GM12874 (cell line): ENCODE data around the gene RANBP17.

Experiments
- TF ChIP-seq, protein P1 (sequence below): IDR thresholded peaks from 2 replicates; pipeline ENCODE4 v1.5.1; 2011; ENCODE audit warnings: low read depth, mild to moderate bottlenecking, control low read depth, low read length, moderate library complexity; ENCODE audit not compliant: insufficient read depth

The RANBP17 gene

DNA sequence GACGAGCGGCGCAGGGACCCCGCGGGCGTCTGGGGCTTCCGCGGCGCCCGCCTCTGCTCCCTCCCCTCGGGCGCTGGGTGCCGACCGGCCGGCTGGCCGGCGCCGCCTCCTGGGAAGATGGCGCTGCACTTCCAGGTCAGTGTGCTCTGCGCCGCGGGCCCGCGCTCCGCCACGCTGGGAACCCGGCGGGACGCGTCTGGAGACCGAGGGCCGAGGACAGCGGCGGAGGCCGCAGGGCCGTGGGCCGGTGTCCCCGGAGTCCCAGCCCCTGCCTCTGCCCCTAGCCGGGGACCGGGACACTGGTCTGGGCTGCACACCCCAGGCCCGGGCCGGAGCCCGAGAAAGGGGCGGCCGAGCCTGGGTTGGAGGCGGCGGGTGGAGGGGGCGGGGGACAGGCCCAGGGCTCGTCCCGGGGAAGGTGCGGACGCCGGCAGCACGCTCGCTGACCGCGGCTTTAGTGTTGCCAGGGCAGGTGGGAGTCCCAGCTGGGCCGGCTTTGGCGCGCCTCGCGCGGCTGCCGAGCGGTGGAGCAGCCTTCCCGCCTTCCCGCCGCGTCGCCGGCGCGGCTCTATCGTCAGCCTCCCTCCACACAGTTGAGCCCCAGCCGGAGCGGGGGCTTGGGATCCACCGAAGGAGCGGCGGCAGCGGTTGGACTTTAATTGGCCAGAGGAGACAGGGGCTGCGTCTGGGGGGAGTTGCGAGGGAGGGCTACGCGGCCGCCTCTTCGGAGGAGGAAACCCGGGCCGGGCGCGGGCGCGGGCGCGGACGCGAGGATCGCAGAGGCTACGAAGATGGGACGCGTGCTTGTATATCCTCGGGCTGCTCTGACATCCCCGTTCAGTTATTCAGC lies at the start of gene RANBP17:
TSS of gene RANBP17 (plus strand) at position 102 of the 850 bp plus-strand sequence.
- TF ChIP-seq, protein P1, sequence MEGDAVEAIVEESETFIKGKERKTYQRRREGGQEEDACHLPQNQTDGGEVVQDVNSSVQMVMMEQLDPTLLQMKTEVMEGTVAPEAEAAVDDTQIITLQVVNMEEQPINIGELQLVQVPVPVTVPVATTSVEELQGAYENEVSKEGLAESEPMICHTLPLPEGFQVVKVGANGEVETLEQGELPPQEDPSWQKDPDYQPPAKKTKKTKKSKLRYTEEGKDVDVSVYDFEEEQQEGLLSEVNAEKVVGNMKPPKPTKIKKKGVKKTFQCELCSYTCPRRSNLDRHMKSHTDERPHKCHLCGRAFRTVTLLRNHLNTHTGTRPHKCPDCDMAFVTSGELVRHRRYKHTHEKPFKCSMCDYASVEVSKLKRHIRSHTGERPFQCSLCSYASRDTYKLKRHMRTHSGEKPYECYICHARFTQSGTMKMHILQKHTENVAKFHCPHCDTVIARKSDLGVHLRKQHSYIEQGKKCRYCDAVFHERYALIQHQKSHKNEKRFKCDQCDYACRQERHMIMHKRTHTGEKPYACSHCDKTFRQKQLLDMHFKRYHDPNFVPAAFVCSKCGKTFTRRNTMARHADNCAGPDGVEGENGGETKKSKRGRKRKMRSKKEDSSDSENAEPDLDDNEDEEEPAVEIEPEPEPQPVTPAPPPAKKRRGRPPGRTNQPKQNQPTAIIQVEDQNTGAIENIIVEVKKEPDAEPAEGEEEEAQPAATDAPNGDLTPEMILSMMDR = no peak

DNA sequence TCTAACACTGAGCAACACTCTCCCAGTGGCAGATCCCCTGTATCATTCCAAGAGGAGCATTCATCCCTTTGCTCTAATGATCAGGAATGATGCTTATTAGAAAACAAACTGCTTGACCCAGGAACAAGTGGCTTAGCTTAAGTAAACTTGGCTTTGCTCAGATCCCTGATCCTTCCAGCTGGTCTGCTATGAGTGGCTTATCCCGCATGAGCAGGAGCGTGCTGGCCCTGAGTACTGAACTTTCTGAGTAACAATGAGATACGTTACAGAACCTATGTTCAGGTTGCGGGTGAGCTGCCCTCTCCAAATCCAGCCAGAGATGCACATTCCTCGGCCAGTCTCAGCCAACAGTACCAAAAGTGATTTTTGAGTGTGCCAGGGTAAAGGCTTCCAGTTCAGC lies 48.6 kb upstream of the RANBP17 start:
- TF ChIP-seq, protein P1 = no peak

DNA sequence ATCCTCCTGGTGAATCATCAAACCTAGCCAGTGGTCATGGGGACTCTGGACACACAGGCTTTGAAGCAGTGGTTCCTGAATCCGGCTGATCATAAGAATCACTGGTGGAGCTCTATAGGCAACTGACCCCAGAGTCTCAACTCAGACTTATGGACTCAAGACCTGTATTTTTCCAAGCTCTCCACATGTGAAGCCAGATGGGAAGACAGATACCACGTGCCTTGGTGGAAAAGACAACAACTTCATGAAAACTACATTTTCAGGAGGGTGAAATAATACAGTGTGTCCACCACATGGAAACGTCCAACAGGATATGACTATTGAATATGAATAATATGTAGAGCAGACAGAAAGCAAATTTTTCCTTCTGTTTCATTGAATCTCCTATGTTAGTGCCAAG lies 44.6 kb upstream of the RANBP17 start:
- TF ChIP-seq, protein P1 = no peak

DNA sequence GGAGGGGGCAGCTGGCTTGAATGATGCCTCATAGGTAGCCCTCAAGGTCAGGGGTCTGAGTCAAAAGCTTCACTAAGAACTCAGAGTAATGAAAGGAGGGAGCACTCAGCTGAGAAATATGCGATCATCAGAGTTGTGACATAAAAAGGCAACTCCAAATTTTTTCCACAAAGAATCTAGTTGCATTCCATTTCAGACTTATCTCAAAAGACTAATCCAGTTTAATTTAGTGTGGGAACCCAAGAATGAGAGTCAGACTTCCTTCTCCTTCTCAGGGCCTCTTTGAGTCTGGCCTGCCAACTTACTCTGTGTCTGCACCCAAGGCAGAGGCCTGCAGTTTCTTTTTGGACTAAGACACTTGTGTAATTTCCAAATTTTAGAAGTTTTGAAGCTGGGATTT lies 43.6 kb upstream of the RANBP17 start:
- TF ChIP-seq, protein P1 = no peak

DNA sequence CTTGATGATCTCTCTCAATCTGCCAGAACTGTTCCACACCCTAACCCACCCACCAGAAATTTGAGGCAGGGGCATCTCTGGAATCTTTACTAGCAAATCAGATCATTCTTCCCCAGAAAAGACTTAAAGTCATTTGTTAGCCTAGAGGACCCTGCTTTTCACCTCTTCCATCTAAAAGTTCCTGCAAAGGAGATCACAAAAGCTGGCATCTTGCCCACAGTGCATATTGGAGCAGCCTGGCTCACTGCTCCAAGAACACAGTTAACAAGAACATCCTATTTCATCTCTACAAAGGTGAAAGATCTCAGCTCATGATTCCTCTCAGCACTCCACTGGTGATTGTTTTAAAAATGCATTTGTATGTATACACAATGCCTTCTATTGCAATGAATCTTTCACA lies 42.0 kb upstream of the RANBP17 start:
- TF ChIP-seq, protein P1 = no peak

DNA sequence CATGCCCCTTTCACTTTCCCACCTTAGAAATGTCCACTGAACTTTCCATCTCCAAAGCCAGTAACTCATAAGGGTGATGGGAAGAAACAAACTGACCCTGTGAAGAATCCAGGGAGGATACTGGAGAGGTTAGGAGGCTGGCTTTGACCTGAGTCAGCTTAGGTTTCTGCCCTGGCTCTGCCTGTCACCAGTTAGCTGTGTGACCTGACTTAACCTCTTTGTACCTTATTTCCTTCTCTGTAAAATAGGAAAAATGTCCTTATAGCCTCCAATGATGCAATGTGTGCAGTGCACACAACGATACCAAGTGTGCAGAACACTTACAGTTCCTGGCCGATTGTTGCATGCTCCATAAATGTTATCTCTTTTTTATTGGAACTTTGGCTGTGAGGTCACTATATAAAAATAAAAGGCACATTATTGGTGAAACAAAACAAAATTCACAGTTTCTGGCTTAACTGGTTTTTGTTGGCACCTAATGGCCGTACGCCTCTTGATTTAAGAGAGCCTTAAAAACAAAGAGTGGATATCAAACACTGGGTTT lies 40.5 kb upstream of the RANBP17 start:
- TF ChIP-seq, protein P1 = no peak

DNA sequence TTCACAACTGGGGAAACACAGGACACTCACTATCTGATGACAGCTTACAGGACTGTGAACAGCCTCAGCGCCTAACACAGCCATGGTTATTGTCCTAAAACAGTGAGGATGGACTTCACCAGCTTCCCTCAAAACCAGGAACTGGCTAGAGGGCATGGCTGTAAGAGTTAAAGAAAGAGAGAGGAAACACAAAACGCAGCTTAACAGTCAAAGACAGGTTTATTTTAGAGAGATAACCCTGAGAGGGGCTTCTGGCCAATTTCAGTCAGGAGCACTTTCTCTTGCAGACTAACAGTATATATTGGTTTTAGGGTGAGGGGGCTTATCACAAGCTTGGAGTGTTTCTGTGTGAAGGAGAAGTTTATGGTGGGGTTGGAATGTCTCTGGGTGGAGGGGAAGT lies 35.7 kb upstream of the RANBP17 start:
- TF ChIP-seq, protein P1 = no peak
